HG03342 (cell line): ENCODE measurements around the gene RIPOR2.

ENCODE experiments used
- ATAC-seq: cut with Tn5 transposase; IDR thresholded peaks from one replicate; pipeline ENCODE4 v1.9.1; 2021; ENCODE audit warnings: mild to moderate bottlenecking, moderate library complexity; ENCODE audit not compliant: unreplicated experiment

Gene RIPOR2

GRCh38 chr6:24824142-24824938 lies 111.4 kb downstream of the RIPOR2 start:
- no peak for ATAC-seq

- ATAC-seq, result no peak
Observed at GRCh38 chr6:24823185-24823584, 112.6 kb downstream of the RIPOR2 start.

- no peak for ATAC-seq
Observed at GRCh38 chr6:24822696-24823095, 113.1 kb downstream of the RIPOR2 start.

GRCh38 chr6:24821860-24822444 lies 113.8 kb downstream of the RIPOR2 start:
- no peak for ATAC-seq

- ATAC-seq, result no peak
Observed at GRCh38 chr6:24818346-24818745, 117.4 kb downstream of the RIPOR2 start.

- no peak for ATAC-seq
Observed at GRCh38 chr6:24809728-24810127, 126.0 kb downstream of the RIPOR2 start.

GRCh38 chr6:24807584-24807983 lies 128.2 kb downstream of the RIPOR2 start:
- ATAC-seq, result no peak

GRCh38 chr6:24802271-24803059 lies 133.3 kb downstream of the RIPOR2 start:
- ATAC-seq, result no peak

GRCh38 chr6:24799541-24799915 lies 136.2 kb downstream of the RIPOR2 start:
- no peak for ATAC-seq

GRCh38 chr6:24798740-24799540 lies 136.8 kb downstream of the RIPOR2 start, which contains the start of gene ARMH2:
Gene ARMH2, minus strand, starts transcription at chr6:24798917. Its CDS starts 60 bp downstream, at chr6:24798857.
- no peak for ATAC-seq

- no peak for ATAC-seq
Observed at GRCh38 chr6:24797596-24798216, 138.1 kb downstream of the RIPOR2 start.

GRCh38 chr6:24796616-24797290 lies 139.0 kb downstream of the RIPOR2 start:
- no peak for ATAC-seq

GRCh38 chr6:24795106-24795505 lies 140.7 kb downstream of the RIPOR2 start:
- ATAC-seq, result no peak

- ATAC-seq, result no peak
Observed at GRCh38 chr6:24788031-24788665, 147.6 kb downstream of the RIPOR2 start.

GRCh38 chr6:24780206-24780605 lies 155.6 kb downstream of the RIPOR2 start:
- no peak for ATAC-seq

GRCh38 chr6:24779416-24780016 lies 156.2 kb downstream of the RIPOR2 start:
- ATAC-seq, result no peak

- no peak for ATAC-seq
Observed at GRCh38 chr6:24778878-24779277, 156.9 kb downstream of the RIPOR2 start.

GRCh38 chr6:24778121-24778520 lies 157.6 kb downstream of the RIPOR2 start:
- ATAC-seq, result no peak

- ATAC-seq, result no peak
Observed at GRCh38 chr6:24777227-24777626, 158.5 kb downstream of the RIPOR2 start.
